ENCODE measurements around the gene RGS21.
"Not testable (repeated sequence)": the region's sequence is repeated elsewhere in the genome, so short reads cannot be mapped to it uniquely, and the experiment has no call there.

Gene RGS21

GRCh38 chr1:192316942-192317450 lies at the start of gene RGS21:
Gene RGS21, plus strand, starts transcription at chr1:192316992. Its CDS starts 26,045 bp downstream, at chr1:192343037.
- no peak for DNase-seq (ENCODE audit: low read depth)

- no peak for DNase-seq (ENCODE audit: low read depth)
Observed at GRCh38 chr1:192268468-192269052, 48.2 kb upstream of the RGS21 start.

GRCh38 chr1:192270398-192270797 lies 46.4 kb upstream of the RGS21 start:
- no peak for DNase-seq (ENCODE audit: low read depth)

- no peak for DNase-seq (ENCODE audit: low read depth)
Observed at GRCh38 chr1:192272732-192273131, 44.1 kb upstream of the RGS21 start.

GRCh38 chr1:192274588-192274987 lies 42.2 kb upstream of the RGS21 start:
- DNase-seq (ENCODE audit: low read depth), result no peak

- no peak for DNase-seq (ENCODE audit: low read depth)
Observed at GRCh38 chr1:192277635-192278034, 39.2 kb upstream of the RGS21 start.

GRCh38 chr1:192284927-192285326 lies 31.9 kb upstream of the RGS21 start:
- DNase-seq (ENCODE audit: low read depth), result no peak

GRCh38 chr1:192303029-192303428 lies 13.8 kb upstream of the RGS21 start:
- DNase-seq (ENCODE audit: low read depth), result no peak

GRCh38 chr1:192308314-192308713 lies 8.5 kb upstream of the RGS21 start:
- not testable (repeated sequence) for DNase-seq (ENCODE audit: low read depth)

GRCh38 chr1:192311281-192311680 lies 5.5 kb upstream of the RGS21 start:
- DNase-seq (ENCODE audit: low read depth), result no peak

GRCh38 chr1:192327997-192328396 lies 11.2 kb downstream of the RGS21 start:
- DNase-seq (ENCODE audit: low read depth), result no peak

- DNase-seq (ENCODE audit: low read depth), result no peak
Observed at GRCh38 chr1:192342842-192343241, 26.1 kb downstream of the RGS21 start.

GRCh38 chr1:192343344-192343743 lies 26.6 kb downstream of the RGS21 start:
- no peak for DNase-seq (ENCODE audit: low read depth)

GRCh38 chr1:192349314-192349713 lies 32.5 kb downstream of the RGS21 start:
- no peak for DNase-seq (ENCODE audit: low read depth)

GRCh38 chr1:192350356-192350755 lies 33.6 kb downstream of the RGS21 start:
- DNase-seq (ENCODE audit: low read depth), result no peak

- no peak for DNase-seq (ENCODE audit: low read depth)
Observed at GRCh38 chr1:192351550-192351949, 34.8 kb downstream of the RGS21 start.

GRCh38 chr1:192357924-192358323 lies 41.1 kb downstream of the RGS21 start:
- DNase-seq (ENCODE audit: low read depth), result no peak

GRCh38 chr1:192358402-192358801 lies 41.6 kb downstream of the RGS21 start:
- DNase-seq (ENCODE audit: low read depth), result no peak

GRCh38 chr1:192358822-192359221 lies 42.0 kb downstream of the RGS21 start:
- no peak for DNase-seq (ENCODE audit: low read depth)

- no peak for DNase-seq (ENCODE audit: low read depth)
Observed at GRCh38 chr1:192363177-192363576, 46.4 kb downstream of the RGS21 start.

GRCh38 chr1:192367436-192367835 lies 50.6 kb downstream of the RGS21 start:
- DNase-seq (ENCODE audit: low read depth), result no peak

- no peak for DNase-seq (ENCODE audit: low read depth)
Observed at GRCh38 chr1:192375306-192375705, 58.5 kb downstream of the RGS21 start.

GRCh38 chr1:192376374-192376773 lies 59.6 kb downstream of the RGS21 start:
- DNase-seq (ENCODE audit: low read depth), result no peak

GRCh38 chr1:192378276-192378675 lies 61.5 kb downstream of the RGS21 start:
- no peak for DNase-seq (ENCODE audit: low read depth)

All from activated T-cell treated with anti-CD3 and anti-CD28 coated beads for 1 hour (primary cell).